Measurements from ENCODE around the gene TPST1. TPM values are rescaled to one million over a fixed set of nuclear protein-coding genes. Genes with fewer than 3 reads are reported as not detected.

Gene TPST1
- total RNA-seq, 2 donors from 2014 or later = 1.6 to 4.4 TPM

DNA sequence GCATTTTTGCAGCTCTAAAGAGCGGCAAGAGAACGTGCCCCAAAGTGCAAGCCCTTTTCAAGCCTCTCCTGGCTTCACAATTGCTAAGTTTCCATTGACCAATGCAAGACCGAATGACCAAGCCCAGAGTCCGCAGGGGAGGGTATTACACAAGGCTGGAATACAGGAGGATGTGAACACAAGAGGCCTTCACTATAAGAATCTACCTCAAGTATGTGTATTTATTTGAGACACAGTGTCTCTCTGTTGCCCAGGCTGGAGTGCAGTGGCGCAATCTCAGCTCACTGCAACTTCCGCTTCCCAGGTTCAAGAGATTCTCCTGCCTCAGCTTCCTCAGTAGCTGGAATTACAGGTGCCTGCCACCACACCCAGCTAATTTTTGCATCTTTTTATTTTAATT lies 22.2 kb upstream of the TPST1 start:
- H3K36me3 Mint-ChIP-seq = peaks cover 0 to 4% of the 10 kb centered on the region in 2 donors
- H3K27ac Mint-ChIP-seq = no peak overlapping the region
- ATAC-seq = no peak
- peaks cover 0 to 4% of the 10 kb centered on the region in 2 donors for H3K9me3 Mint-ChIP-seq
- no peak for DNase-seq (ENCODE audit: low spot score in 2 of 2)

DNA sequence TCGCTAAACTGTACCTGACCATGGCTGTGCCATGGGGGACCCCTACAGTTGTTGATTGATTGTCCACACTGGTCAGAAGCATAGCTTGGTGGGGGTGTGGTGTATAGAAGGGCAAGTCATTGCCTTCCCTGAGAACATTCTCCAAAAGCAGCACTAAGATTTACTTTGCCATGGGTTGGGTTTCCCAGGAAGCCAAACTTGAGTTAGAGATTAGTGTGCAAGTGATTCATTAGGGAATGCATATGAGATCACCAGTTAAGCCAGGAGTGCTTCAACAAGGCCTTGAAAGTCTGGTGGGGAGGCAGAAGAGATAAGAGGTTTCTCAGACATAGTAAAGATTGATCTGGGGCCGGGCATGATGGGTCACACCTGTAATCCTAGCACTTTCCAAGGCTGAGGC lies 21.4 kb upstream of the TPST1 start:
- Mint-ChIP-seq H3K36me3 (peaks cover 0 to 4% of the 10 kb centered on the region in 2 donors), H3K9me3 (peaks cover 0 to 4% of the 10 kb centered on the region in 2 donors), H3K27ac (no peak overlapping the region)
- ATAC-seq (no peak), DNase-seq (ENCODE audit: low spot score in 2 of 2) (no peak)

DNA sequence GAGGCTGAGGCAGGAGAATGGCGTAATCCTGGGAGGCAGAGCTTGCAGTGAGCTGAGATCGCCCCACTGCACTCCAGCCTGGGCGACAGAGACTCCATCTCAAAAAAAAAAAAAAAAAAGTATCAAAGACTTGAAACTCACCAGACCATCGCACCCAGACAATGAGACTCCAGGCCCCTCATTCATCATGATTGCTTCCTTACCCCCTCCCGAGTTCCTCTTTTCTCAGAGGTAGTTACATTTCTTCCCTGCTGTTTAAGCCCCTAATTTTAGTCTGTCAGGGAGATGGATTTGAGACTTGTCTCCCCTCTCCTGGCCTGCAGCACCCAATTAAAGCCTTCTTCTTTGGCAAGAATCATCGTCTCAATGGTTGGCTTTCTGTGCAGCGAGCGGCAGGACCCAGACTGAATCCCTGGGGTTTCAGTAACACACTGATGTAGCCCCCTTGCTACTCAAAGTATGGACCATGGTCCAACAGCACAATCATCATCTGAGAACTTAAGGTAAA lies 19.4 kb upstream of the TPST1 start:
- no peak for ATAC-seq
- Mint-ChIP-seq H3K27ac (no peak overlapping the region), H3K36me3 (peaks cover 0 to 4% of the 10 kb centered on the region in 2 donors), H3K9me3 (peaks cover 0 to 4% of the 10 kb centered on the region in 2 donors)
- no peak for DNase-seq (ENCODE audit: low spot score in 2 of 2)

DNA sequence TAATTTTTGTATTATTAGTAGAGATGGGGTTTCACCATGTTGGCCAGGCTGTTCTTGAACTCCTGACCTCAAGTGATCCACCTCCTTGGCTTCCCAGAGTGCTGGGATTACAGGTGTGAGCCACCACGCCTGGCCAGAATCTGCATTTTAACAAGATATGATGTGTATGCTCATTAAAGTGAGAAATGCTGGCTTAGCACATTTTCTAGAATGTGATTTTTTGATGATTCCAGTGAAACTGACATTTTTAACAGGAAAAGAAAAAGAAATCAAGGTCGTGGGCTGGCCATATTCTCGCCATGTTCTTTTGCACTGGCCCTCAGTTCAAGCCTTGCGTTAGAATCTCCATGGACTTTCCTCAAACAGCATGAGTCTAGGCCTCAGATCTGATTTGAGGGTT lies 18.1 kb upstream of the TPST1 start:
- ATAC-seq = no peak
- peaks cover 0 to 4% of the 10 kb centered on the region in 2 donors for H3K36me3 Mint-ChIP-seq
- no peak for DNase-seq (ENCODE audit: low spot score in 2 of 2)
- H3K27ac Mint-ChIP-seq = no peak overlapping the region
- peaks cover 0 to 4% of the 10 kb centered on the region in 2 donors for H3K9me3 Mint-ChIP-seq

DNA sequence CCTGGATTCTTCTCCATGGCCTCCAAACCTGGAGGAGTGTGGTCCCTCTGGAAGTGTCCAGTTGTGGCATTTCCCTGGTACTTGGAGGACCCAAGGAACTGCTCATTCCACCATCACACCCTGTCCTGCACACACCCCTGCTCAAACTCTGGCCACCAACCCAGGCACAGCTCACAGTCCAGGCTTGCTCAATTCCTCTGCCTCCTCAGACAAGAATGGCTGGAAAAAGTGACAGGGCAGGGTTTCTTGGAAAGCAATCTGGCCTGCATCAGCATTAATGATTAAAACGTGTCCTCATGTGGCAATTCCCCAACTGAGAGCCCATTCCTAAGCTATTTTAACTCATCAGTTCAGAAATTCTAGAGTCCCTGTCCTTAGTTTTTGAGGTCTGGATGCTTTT lies 17.2 kb upstream of the TPST1 start:
- peaks cover 0 to 4% of the 10 kb centered on the region in 2 donors for H3K36me3 Mint-ChIP-seq
- peaks cover 0 to 4% of the 10 kb centered on the region in 2 donors for H3K9me3 Mint-ChIP-seq
- DNase-seq (ENCODE audit: low spot score in 2 of 2) (no peak), ATAC-seq (no peak)
- no peak overlapping the region for H3K27ac Mint-ChIP-seq

DNA sequence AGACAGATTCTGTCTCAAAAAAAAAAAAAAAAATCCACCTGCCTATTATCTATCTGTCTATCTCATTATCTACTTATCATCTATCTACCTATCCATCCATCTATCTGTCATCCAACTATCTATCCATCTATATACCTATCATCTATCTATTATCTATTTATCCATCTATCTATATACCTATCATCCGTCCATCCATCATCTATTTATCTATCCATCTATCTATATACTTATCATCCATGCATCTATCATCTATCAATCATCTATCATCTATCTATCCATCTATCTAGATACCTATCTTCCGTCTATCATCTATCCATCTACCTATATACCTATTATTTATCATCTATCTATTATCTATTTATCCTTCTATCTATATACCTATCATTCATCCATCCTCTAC lies 16.5 kb upstream of the TPST1 start:
- DNase-seq (ENCODE audit: low spot score in 2 of 2) (no peak), ATAC-seq (no peak)
- Mint-ChIP-seq H3K9me3 (peaks cover 0 to 4% of the 10 kb centered on the region in 2 donors), H3K27ac (no peak overlapping the region), H3K36me3 (peaks cover 0 to 4% of the 10 kb centered on the region in 2 donors)

DNA sequence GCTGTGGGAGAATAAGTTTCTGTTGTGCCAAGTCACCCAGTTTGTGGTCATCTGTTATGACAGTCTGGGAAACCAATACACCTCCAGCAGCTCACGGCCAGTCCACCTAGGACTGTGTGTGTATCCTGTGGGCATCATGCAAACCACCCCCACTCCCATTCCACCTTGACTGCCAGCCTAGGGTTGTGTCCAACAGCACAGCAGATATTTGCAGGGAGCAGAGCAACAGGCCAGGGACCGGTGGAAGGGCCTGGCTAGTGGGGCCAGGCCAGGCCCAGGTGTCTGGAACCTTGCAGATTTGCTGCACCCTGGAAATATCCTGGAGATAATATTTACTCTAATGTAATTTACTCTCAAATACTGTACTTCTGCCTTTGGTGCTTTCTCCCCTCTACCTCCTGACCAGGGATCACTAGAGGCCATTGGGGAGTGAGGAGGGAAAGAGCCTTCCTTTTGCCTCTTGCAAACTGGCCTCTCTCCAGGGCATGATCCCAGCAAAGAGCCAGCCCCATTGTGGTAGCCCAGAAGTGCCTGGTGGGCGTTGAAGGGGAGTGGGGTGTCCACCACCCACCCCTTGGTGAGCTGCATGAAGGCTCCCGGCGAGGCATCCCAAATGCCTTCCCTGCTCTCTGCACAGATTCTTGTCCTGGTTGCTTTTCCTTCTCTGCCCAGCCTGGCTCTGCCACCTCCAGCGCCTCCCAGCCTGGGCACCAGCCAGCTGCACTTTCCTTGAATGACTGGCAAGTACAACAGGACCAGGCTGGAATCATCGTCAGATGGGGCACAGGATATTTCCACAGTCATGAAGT lies 15.2 kb upstream of the TPST1 start:
- Mint-ChIP-seq H3K36me3 (peaks cover 0 to 4% of the 10 kb centered on the region in 2 donors), H3K27ac (peak overlapping the region in 1 of 2 donors; percentile 60), H3K9me3 (peaks cover 0 to 4% of the 10 kb centered on the region in 2 donors)
- ATAC-seq (no peak), DNase-seq (ENCODE audit: low spot score in 2 of 2) (no peak)

DNA sequence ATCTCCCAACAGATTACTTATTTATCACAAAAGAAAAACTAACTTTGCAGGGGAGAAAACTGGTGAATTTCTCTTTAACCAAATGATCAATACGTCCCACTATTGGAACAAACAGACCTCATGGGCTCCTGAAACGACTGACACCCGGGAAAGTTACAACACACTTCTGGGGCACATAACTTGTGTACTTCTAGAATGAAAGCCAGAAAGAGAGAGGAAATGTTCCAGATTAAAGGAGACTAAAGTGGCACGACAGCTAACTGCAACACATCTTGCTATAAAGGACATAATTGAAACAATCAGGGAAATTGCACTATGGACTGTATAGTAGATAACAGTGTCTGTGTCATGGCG lies 14.7 kb upstream of the TPST1 start:
- ATAC-seq = no peak
- DNase-seq (ENCODE audit: low spot score in 2 of 2) = no peak
- Mint-ChIP-seq H3K27ac (peak overlapping the region in 1 of 2 donors; percentile 60), H3K36me3 (peaks cover 0 to 4% of the 10 kb centered on the region in 2 donors), H3K9me3 (peaks cover 0 to 4% of the 10 kb centered on the region in 2 donors)

DNA sequence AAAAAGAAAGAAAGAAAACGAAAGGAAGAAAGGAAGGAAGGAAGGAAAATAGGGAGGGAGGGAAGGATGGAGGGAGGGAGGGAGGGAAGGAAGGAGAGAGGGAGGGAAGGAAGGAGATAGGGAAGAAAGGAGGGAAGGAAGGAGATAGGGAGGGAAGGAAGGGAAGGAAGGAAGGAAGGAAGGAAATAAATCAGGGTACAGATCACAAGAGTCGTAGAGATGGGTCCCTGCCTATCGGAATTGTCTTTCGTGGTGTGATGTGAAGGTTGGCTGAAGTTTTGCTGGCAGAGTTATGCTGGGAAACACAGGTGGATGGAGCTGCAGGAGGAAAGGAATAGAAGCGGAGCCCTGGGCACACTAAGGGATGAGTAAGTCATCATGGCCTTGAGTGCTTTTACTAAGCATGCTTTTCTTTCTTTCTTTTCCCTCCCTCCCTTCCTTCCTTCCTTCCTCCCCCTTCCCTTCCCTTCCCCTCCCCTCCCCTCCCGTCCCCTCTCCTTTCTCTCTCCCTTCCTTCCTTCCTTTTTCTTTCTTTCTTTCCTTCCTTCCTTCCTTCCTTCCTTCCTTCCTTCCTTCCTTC lies 11.9 kb upstream of the TPST1 start:
- DNase-seq (ENCODE audit: low spot score in 2 of 2) = no peak
- Mint-ChIP-seq H3K27ac (no peak overlapping the region), H3K9me3 (no peaks in the 10 kb centered on the region), H3K36me3 (no peaks in the 10 kb centered on the region)
- no peak for ATAC-seq

DNA sequence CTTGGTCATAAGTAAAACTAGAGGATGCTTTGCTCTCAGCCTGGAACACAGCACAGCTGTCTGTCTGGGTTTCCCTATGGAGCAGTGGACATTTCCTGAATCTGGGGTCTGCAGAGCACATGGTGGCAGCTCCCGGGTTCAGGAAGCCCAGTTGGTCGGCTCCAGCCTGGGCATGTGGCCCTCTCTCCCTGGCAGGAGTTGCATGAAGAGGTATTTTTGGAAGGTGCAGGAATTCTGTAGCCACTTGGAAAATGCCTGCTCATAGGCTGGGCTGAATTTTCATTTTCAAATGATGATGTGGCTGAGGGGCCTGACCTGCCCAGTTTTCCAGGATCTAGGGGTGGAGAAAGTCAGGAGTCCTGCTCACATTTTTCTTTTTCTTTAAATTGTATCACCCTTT lies 6.7 kb upstream of the TPST1 start:
- DNase-seq (ENCODE audit: low spot score in 2 of 2) = no peak
- ATAC-seq = no peak
- no peaks in the 10 kb centered on the region for H3K36me3 Mint-ChIP-seq
- no peak overlapping the region for H3K27ac Mint-ChIP-seq
- H3K9me3 Mint-ChIP-seq = no peaks in the 10 kb centered on the region

DNA sequence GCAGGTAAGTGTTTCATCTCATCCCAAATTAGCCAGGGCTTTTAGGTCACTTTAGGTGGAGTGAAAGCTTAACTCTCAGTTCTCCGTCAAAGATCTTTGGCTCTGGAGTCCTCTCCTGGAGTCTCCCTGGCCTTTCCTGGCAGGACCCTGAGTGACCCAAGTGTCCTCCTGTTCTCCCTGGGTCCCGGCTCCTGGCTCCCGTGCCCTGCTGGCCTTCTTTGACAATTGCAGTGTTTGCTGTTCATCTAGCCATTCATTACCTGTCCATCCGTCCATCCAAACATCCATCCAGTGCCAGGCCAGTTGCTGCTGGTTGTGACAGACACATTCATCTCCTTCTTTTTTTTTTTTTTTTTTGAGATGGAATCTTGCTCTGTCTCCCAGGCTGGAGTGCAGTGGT lies 6.2 kb upstream of the TPST1 start:
- DNase-seq (ENCODE audit: low spot score in 2 of 2) = no peak
- Mint-ChIP-seq H3K27ac (no peak overlapping the region), H3K36me3 (no peaks in the 10 kb centered on the region), H3K9me3 (no peaks in the 10 kb centered on the region)
- no peak for ATAC-seq

DNA sequence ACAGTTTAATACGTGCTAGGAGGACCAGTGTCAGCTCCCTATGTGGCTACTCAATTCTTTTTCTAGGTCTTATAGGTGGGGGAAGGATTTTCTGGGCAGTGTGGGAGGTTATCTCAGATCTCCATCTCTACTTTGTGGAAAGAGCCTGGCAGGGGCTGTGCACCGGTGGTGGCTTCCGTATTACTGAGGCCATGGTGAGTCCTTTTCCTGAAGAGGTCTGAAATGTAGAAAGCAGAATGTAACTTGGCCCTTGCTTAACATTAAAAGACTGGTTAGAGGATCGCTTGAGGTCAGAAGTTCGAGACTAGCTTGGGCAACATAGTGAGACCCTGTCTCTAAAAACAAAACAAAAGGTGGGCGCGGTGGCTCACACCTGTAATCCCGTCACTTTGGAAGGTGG lies 2.7 kb upstream of the TPST1 start:
- ATAC-seq = no peak
- no peaks in the 10 kb centered on the region for H3K9me3 Mint-ChIP-seq
- peak overlapping the region in 1 of 2 donors; percentile 22 for H3K27ac Mint-ChIP-seq
- H3K36me3 Mint-ChIP-seq = peaks cover 6 to 7% of the 10 kb centered on the region in 2 donors
- DNase-seq (ENCODE audit: low spot score in 2 of 2) = no peak

DNA sequence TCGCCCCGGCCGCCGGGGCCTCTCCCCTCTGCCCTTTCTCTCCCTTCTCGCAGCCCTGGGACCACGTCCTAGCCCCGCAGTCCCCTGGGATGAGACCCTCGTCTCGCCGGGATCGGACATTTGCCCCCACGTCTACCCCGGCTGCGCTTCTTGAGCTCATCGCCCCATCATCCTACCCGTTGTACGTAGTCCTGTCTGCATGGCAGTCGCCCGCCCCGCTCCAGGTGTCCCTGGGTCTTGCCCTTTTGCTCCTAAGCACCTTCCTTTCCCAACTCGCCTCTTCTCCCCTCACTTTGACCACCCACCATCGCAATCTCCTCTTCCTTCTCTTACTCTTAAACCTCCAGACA lies 582 bp downstream of the TPST1 start:
- ATAC-seq = peak in 1 of 2 donors; percentile 4
- DNase-seq (ENCODE audit: low spot score in 2 of 2) = no peak
- peaks cover 6 to 7% of the 10 kb centered on the region in 2 donors for H3K36me3 Mint-ChIP-seq
- peaks cover 0 to 3% of the 10 kb centered on the region in 2 donors for H3K9me3 Mint-ChIP-seq
- peak overlapping the region; percentile 73 to 89 for H3K27ac Mint-ChIP-seq

DNA sequence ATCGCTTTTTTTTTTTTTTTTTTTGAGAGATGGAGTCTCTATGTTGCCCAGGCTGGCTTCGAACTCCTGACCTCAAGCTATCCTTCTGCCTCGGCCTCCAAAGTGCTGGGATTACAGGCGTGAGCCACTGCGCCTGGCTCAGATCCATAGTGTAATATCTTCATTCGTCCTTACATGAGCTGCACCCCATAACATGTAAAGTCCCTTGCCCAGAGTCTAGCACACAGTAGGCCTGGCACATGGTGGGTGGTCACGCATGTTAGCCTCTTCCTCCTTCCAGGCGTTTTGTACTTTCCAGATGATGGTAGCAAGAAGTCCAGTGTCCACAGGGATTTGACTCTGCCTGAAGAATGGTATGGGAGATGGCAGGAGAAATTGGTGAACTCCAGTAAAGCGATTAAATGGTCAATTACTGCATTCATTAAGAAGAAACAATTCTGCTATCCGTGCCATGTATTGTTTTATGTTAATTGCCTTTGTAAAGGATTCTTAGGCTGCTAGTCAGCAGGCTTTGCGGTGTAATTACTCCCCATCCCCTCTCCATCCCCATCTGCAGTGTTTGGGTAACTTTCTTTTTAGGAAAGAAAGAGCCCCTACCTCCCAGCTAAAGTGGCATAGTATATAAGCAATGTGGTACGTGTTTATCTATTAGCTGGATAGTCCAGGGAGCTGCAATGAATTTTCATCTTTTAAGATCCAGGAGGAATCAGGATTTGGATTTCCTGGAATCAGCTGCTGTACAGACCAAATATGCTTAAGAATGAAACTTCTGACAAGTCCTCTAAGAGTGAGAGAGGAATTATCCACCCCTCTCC lies 1.2 kb downstream of the TPST1 start:
- peaks cover 6 to 7% of the 10 kb centered on the region in 2 donors for H3K36me3 Mint-ChIP-seq
- H3K27ac Mint-ChIP-seq = peak overlapping the region; percentile 73 to 89
- H3K9me3 Mint-ChIP-seq = peaks cover 0 to 3% of the 10 kb centered on the region in 2 donors
- DNase-seq (ENCODE audit: low spot score in 2 of 2) (no peak), ATAC-seq (no peak)

DNA sequence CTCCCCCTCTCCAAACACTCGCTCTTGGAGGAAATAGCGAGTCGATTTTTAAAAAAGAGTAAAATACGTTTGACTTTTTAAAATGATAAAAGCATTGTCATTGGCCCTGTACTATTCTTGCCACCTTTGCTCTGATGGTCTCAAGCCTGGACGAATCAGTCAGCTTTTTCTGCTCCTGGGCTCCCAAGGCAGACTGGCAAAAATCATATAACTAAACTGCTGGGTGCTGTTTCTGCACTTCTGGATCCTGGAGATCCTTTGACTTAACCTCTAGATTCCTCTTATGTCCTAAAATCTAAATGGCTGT lies 1.8 kb downstream of the TPST1 start:
- Mint-ChIP-seq H3K9me3 (peaks cover 0 to 3% of the 10 kb centered on the region in 2 donors), H3K27ac (no peak overlapping the region), H3K36me3 (peaks cover 6 to 7% of the 10 kb centered on the region in 2 donors)
- no peak for ATAC-seq
- DNase-seq (ENCODE audit: low spot score in 2 of 2) = no peak

DNA sequence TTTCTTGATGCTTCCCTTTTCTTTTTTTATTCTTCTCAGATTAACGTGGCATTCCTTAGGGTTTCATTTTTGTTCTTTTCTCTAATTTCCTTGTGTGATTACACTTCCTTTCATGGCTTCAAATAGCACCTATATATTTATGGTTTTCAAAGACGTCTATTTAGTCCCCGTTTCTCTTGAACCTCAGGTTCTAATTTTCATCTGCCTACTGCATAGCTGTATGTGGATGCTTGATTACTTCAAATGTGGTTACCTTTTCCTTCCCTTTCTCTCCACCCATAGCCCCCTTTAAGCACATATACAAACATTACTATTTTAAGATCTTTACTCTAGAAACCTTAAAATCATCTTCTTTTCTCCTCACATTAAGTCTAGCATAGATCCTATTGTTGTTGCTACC lies 2.4 kb downstream of the TPST1 start:
- no peak for ATAC-seq
- no peak for DNase-seq (ENCODE audit: low spot score in 2 of 2)
- Mint-ChIP-seq H3K36me3 (peaks cover 6 to 7% of the 10 kb centered on the region in 2 donors), H3K27ac (no peak overlapping the region), H3K9me3 (peaks cover 0 to 3% of the 10 kb centered on the region in 2 donors)

DNA sequence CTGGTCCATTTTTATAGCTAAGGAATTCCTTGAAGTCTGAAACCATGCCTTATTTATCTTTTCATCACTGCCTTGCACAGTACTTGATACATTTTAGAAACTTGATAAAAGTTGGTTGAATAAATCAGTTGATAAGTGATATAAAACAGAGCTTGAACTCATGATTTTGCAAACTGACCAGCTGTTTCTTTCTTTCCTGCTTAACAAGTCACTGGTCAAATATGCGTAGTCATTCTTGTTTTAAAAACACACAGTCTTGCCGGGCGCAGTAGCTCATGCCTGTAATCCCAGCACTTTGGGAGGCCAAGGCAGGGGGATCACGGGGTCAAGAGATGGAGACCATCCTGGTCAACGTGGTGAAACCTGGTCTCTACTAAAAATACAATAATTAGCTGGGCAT lies 6.3 kb downstream of the TPST1 start:
- peaks cover 0 to 3% of the 10 kb centered on the region in 2 donors for H3K9me3 Mint-ChIP-seq
- no peak overlapping the region for H3K27ac Mint-ChIP-seq
- DNase-seq (ENCODE audit: low spot score in 2 of 2) (no peak), ATAC-seq (no peak)
- no peaks in the 10 kb centered on the region for H3K36me3 Mint-ChIP-seq

Data from activated naive CD4-positive, alpha-beta T cell treated with anti-CD3 and anti-CD28 coated beads, Interleukin-2, amount 50 U/mL, for 72 hours (primary cell).